Thymus (tissue), 11 donors: ENCODE results near the gene MFSD2B. TPM values are rescaled to one million over a fixed set of nuclear protein-coding genes. Genes with fewer than 3 reads are reported as not detected.

Experiments
- DNase-seq, 9 donors: peaks; one replicate each; pipeline ENCODE4 v3.0.0-alpha.2; 2013; ENCODE audit warnings: low spot score in 9 of 9, low read depth in 6 of 9, missing footprints in 1 of 9
- H3K27ac ChIP-seq, 2 donors: one replicate each; pipeline ENCODE4 v1.5.1; 2013; ENCODE audit warnings: control low read depth in 1 of 2, low read depth in 1 of 2, low read length in 1 of 2, mild to moderate bottlenecking in 1 of 2, moderate library complexity in 1 of 2
- H3K27me3 ChIP-seq, 2 donors: one replicate each; pipeline ENCODE4 v1.5.1; 2013; ENCODE audit warnings: low read length in 1 of 2; ENCODE audit not compliant: control insufficient read depth in 2 of 2, insufficient read depth in 1 of 2
- H3K36me3 ChIP-seq, 2 donors: one replicate each; pipeline ENCODE4 v1.5.1; 2013; ENCODE audit warnings: low read length in 1 of 2, mild to moderate bottlenecking in 1 of 2, moderate library complexity in 1 of 2; ENCODE audit not compliant: control insufficient read depth in 2 of 2, insufficient read depth in 2 of 2
- H3K4me1 ChIP-seq, 2 donors: one replicate each; pipeline ENCODE4 v1.5.1; 2013; ENCODE audit warnings: low read length in 2 of 2; ENCODE audit not compliant: control insufficient read depth in 2 of 2, insufficient read depth in 2 of 2
- H3K4me3 ChIP-seq, 2 donors: one replicate each; pipeline ENCODE4 v1.5.1; 2013; ENCODE audit warnings: low read length in 2 of 2, control low read depth in 1 of 2, mild to moderate bottlenecking in 1 of 2
- H3K9me3 ChIP-seq, 2 donors: one replicate each; pipeline ENCODE4 v1.5.1; 2013; ENCODE audit warnings: low read length in 1 of 2, mild to moderate bottlenecking in 1 of 2; ENCODE audit not compliant: control insufficient read depth in 2 of 2, insufficient read depth in 1 of 2
- WGBS: extraction: QIAGEN DNeasy Blood & Tissue Kit; methylation state at CpG from one replicate; pipeline ENCODE4 v1.1.7; 2013; 5-methylcytosine and 5-hydroxymethylcytosine counted together
- polyA plus RNA-seq: library from polyadenylated mRNA; stranded (reverse); fragments of 200-250 nt; gene quantifications from one replicate; pipeline ENCODE4 v1.2.3, GENCODE V29; 2013
- total RNA-seq: library from RNA; stranded (reverse); fragments of 120-200 nt; gene quantifications from one replicate; pipeline ENCODE4 v1.2.4, GENCODE V29; 2013
- donor health status: healthy.

Gene MFSD2B
- total and polyA plus RNA-seq, 2 donors, result 0.19 to 0.21 TPM

- peaks cover 0 to 4% of the 10 kb centered on the region in 2 donors for H3K4me1 ChIP-seq
- no peaks in the 10 kb centered on the region for H3K36me3 ChIP-seq
- H3K4me3 ChIP-seq, result no peak overlapping the region
- 94% methylated on average over 35 of the region's 35 CpGs for whole genome bisulfite sequencing
- H3K27ac ChIP-seq, result no peak overlapping the region
- peaks cover 0 to 4% of the 10 kb centered on the region in 2 donors for H3K27me3 ChIP-seq
- H3K9me3 ChIP-seq, result no peaks in the 10 kb centered on the region
- DNase-seq, result no peak
Measured at GRCh38 chr2:24016853-24017703, 7.2 kb downstream of the MFSD2B start.

GRCh38 chr2:24017711-24018110 lies 7.8 kb downstream of the MFSD2B start:
- DNase-seq, result no peak
- Histone ChIP-seq H3K4me1 (peaks cover 0 to 4% of the 10 kb centered on the region in 2 donors), H3K27ac (no peak overlapping the region), H3K9me3 (no peaks in the 10 kb centered on the region), H3K4me3 (no peak overlapping the region), H3K27me3 (peaks cover 0 to 2% of the 10 kb centered on the region in 2 donors), H3K36me3 (peaks cover 1 to 4% of the 10 kb centered on the region in 2 donors)
- 94% methylated on average over 8 of the region's 8 CpGs for WGBS

- H3K27me3 ChIP-seq, result no peaks in the 10 kb centered on the region
- H3K9me3 ChIP-seq, result no peaks in the 10 kb centered on the region
- H3K27ac ChIP-seq, result no peak overlapping the region
- DNase-seq, result no peak
- peaks cover 7 to 9% of the 10 kb centered on the region in 2 donors for H3K36me3 ChIP-seq
- peaks cover 0 to 4% of the 10 kb centered on the region in 2 donors for H3K4me1 ChIP-seq
- WGBS, result 95% methylated on average over 9 of the region's 9 CpGs
- no peak overlapping the region for H3K4me3 ChIP-seq
Measured at GRCh38 chr2:24018241-24018640, 8.4 kb downstream of the MFSD2B start.

- WGBS, result 99% methylated on average over 5 of the region's 5 CpGs
- Histone ChIP-seq H3K27me3 (no peaks in the 10 kb centered on the region), H3K4me1 (peaks cover 0 to 4% of the 10 kb centered on the region in 2 donors), H3K4me3 (no peak overlapping the region), H3K27ac (no peak overlapping the region), H3K36me3 (peaks cover 11 to 21% of the 10 kb centered on the region in 2 donors), H3K9me3 (no peaks in the 10 kb centered on the region)
- no peak for DNase-seq
Measured at GRCh38 chr2:24019729-24020128, 9.8 kb downstream of the MFSD2B start.

- Histone ChIP-seq H3K27ac (no peak overlapping the region), H3K36me3 (peaks cover 15 to 26% of the 10 kb centered on the region in 2 donors), H3K9me3 (no peaks in the 10 kb centered on the region), H3K4me1 (peaks cover 0 to 4% of the 10 kb centered on the region in 2 donors), H3K4me3 (no peak overlapping the region), H3K27me3 (no peaks in the 10 kb centered on the region)
- DNase-seq, result no peak
- WGBS, result 96% methylated on average over 4 of the region's 4 CpGs
Measured at GRCh38 chr2:24020244-24020643, 10.4 kb downstream of the MFSD2B start.

GRCh38 chr2:24021122-24021998 lies 11.5 kb downstream of the MFSD2B start:
- Histone ChIP-seq H3K4me1 (peaks cover 0 to 10% of the 10 kb centered on the region in 2 donors), H3K36me3 (peaks cover 20 to 33% of the 10 kb centered on the region in 2 donors), H3K27ac (no peak overlapping the region), H3K9me3 (no peaks in the 10 kb centered on the region), H3K4me3 (no peak overlapping the region), H3K27me3 (no peaks in the 10 kb centered on the region)
- WGBS, result 93% methylated on average over 19 of the region's 19 CpGs
- DNase-seq, result no peak

- WGBS, result 98% methylated on average over 14 of the region's 14 CpGs
- Histone ChIP-seq H3K36me3 (peaks cover 25 to 37% of the 10 kb centered on the region in 2 donors), H3K9me3 (no peaks in the 10 kb centered on the region), H3K27me3 (no peaks in the 10 kb centered on the region), H3K4me3 (no peak overlapping the region), H3K4me1 (peaks cover 0 to 11% of the 10 kb centered on the region in 2 donors), H3K27ac (no peak overlapping the region)
- DNase-seq, result no peak
Measured at GRCh38 chr2:24022324-24022974, 12.6 kb downstream of the MFSD2B start.

- Histone ChIP-seq H3K9me3 (no peaks in the 10 kb centered on the region), H3K36me3 (peaks cover 25 to 37% of the 10 kb centered on the region in 2 donors), H3K27me3 (no peaks in the 10 kb centered on the region), H3K4me1 (peaks cover 0 to 11% of the 10 kb centered on the region in 2 donors), H3K4me3 (no peak overlapping the region), H3K27ac (no peak overlapping the region)
- no peak for DNase-seq
- WGBS, result 93% methylated on average over 16 of the region's 16 CpGs
Measured at GRCh38 chr2:24022975-24023575, 13.2 kb downstream of the MFSD2B start.
